Brain microvascular endothelial cell (primary cell): ENCODE results near the gene SLC30A4.

Experiments used
- DNase-seq: peaks from one replicate; pipeline ENCODE4 v3.0.0-alpha.2; 2020
- H3K27ac ChIP-seq: fragments of 250-450 bp; sonication (Bioruptor Pico); 2 replicates; pipeline ENCODE4 v1.5.1; 2020; ENCODE audit warnings: mild to moderate bottlenecking, moderate library complexity
- H3K27me3 ChIP-seq: fragments of 250-450 bp; sonication (Bioruptor Pico); replicated peaks from 2 replicates; pipeline ENCODE4 v1.5.1; 2020; ENCODE audit warnings: mild to moderate bottlenecking
- H3K36me3 ChIP-seq: fragments of 250-450 bp; sonication (Bioruptor Pico); replicated peaks from 2 replicates; pipeline ENCODE4 v1.5.1; 2020; ENCODE audit warnings: mild to moderate bottlenecking
- H3K4me3 ChIP-seq: 2 replicates; pipeline ENCODE4 v1.5.1; 2011; ENCODE audit warnings: low read depth, mild to moderate bottlenecking, control low read depth, low read length, moderate library complexity
- in situ Hi-C: cut with HindIII; loops from 2 replicates; pipeline ENCODE4 v1.10.0; 2017; ENCODE audit warnings: low sequenced_read_pairs, low pct_ligation_motif_present
- TF ChIP-seq, protein P1 (sequence below): IDR thresholded peaks from 2 replicates; pipeline ENCODE4 v1.5.1; 2011; ENCODE audit warnings: low read depth, mild to moderate bottlenecking, moderate library complexity, low read length, control low read depth, inconsistent platforms; ENCODE audit errors: missing control alignments

Gene SLC30A4

DNA sequence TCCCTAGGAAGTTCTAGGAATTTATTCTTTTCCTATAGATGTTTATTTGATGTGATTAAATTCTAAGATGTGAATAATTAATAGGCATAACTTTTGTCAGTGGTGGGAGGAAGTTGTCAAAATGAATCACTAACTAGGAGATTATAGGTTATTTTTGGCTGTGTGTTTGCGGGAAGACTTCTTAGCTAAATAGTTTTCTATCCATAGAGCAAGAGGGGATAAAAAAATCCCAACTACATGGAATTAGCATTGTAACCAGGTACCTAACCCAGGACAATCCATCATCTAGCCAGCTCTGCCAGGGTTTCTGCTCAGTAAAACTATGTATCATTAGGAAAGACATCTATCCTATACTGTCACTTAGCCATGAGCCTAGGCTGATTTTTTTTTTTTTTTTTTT, 23.9 kb downstream of the SLC30A4 start:
- in situ Hi-C loops, result no loop called here
- no peak for DNase-seq
- no peak overlapping the region for H3K4me3 ChIP-seq

DNA sequence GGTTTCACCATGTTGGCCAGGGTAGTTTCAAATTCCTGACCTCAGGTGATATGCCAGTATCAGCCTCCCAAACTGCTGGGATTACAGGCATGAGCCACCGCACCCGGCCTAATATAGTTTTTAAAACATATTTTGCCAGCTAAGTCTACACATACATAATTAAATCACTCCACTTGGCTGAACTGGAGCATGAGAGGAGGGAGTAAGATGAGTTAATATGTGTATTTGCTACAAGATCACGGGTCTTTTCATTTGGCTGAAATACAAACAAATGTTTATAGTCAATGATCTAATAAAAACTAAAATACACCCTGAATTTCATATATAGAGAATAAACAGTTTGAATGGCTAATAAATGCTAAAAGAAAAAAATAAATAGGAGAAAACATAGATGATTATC, 25.3 kb downstream of the SLC30A4 start:
- H3K36me3 ChIP-seq, result no peaks in the 10 kb centered on the region
- DNase-seq, result no peak
- no peak overlapping the region for H3K4me3 ChIP-seq
- no peaks in the 10 kb centered on the region for H3K27me3 ChIP-seq
- no peak overlapping the region for H3K27ac ChIP-seq
- in situ Hi-C loops, result no loop called here
- TF ChIP-seq, protein P1, sequence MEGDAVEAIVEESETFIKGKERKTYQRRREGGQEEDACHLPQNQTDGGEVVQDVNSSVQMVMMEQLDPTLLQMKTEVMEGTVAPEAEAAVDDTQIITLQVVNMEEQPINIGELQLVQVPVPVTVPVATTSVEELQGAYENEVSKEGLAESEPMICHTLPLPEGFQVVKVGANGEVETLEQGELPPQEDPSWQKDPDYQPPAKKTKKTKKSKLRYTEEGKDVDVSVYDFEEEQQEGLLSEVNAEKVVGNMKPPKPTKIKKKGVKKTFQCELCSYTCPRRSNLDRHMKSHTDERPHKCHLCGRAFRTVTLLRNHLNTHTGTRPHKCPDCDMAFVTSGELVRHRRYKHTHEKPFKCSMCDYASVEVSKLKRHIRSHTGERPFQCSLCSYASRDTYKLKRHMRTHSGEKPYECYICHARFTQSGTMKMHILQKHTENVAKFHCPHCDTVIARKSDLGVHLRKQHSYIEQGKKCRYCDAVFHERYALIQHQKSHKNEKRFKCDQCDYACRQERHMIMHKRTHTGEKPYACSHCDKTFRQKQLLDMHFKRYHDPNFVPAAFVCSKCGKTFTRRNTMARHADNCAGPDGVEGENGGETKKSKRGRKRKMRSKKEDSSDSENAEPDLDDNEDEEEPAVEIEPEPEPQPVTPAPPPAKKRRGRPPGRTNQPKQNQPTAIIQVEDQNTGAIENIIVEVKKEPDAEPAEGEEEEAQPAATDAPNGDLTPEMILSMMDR, result no peak

More for the DNA sequence above, 23.9 kb downstream of the SLC30A4 start:
- Histone ChIP-seq H3K27ac (no peak overlapping the region), H3K36me3 (no peaks in the 10 kb centered on the region), H3K27me3 (no peaks in the 10 kb centered on the region)
- TF ChIP-seq, protein P1, result no peak

- TF ChIP-seq, protein P1, result no peak
- Histone ChIP-seq H3K27me3 (no peaks in the 10 kb centered on the region), H3K4me3 (no peak overlapping the region), H3K36me3 (no peaks in the 10 kb centered on the region), H3K27ac (no peak overlapping the region)
- DNase-seq, result no peak
- in situ Hi-C loops, result no loop called here
Observed at GRCh38 chr15:45496658-45497057, 25.9 kb downstream of the SLC30A4 start.

- TF ChIP-seq, protein P1, result no peak
- Histone ChIP-seq H3K4me3 (no peak overlapping the region), H3K36me3 (no peaks in the 10 kb centered on the region), H3K27ac (no peak overlapping the region), H3K27me3 (no peaks in the 10 kb centered on the region)
- DNase-seq, result no peak
- in situ Hi-C loops, result no loop called here
Observed at GRCh38 chr15:45495588-45495987, 27.0 kb downstream of the SLC30A4 start.

- TF ChIP-seq, protein P1, result no peak
Observed at GRCh38 chr15:45489690-45490238, 32.8 kb downstream of the SLC30A4 start.

GRCh38 chr15:45486317-45486716, 36.2 kb downstream of the SLC30A4 start:
- in situ Hi-C loops, result no loop called here

More at GRCh38 chr15:45489690-45490238, 32.8 kb downstream of the SLC30A4 start:
- in situ Hi-C loops, result no loop called here
- H3K4me3 ChIP-seq, result no peak overlapping the region
- H3K36me3 ChIP-seq, result no peaks in the 10 kb centered on the region
- no peak for DNase-seq
- no peaks in the 10 kb centered on the region for H3K27me3 ChIP-seq
- H3K27ac ChIP-seq, result no peak overlapping the region

More at GRCh38 chr15:45486317-45486716, 36.2 kb downstream of the SLC30A4 start:
- Histone ChIP-seq H3K36me3 (no peaks in the 10 kb centered on the region), H3K27me3 (no peaks in the 10 kb centered on the region), H3K27ac (no peak overlapping the region), H3K4me3 (no peak overlapping the region)
- TF ChIP-seq, protein P1, result no peak
- no peak for DNase-seq
